WTC11 (cell line): ENCODE measurements around the gene OCSTAMP. TPM values are rescaled to one million over a fixed set of nuclear protein-coding genes. Genes with fewer than 3 reads are reported as not detected.

Experiments
- ATAC-seq: fragments of 200-7000 bp; cut with Tn5 transposase; 2 replicates; pipeline ENCODE4 v1.10.0; 2021; ENCODE audit warnings: mild to moderate bottlenecking, moderate library complexity
- CTCF ChIA-PET: fragments of 300-600 bp; sonication (Branson Sonifier 250); formaldehyde crosslinking; loops from one replicate; lab custom pipeline; 2021; ENCODE audit warnings: antibody characterized with exemption; lab: Charles Lee
- POLR2A ChIA-PET: fragments of 350-600 bp; sonication (Branson Sonifier 250); formaldehyde crosslinking; loops from one replicate; lab custom pipeline; 2021; ENCODE audit warnings: antibody characterized with exemption; lab: Charles Lee
- DNase-seq: peaks from one replicate; pipeline ENCODE4 v3.0.0; 2021; ENCODE audit warnings: low spot score
- H3K27ac Mint-ChIP-seq: 2 replicates; pipeline ENCODE4 v1.8.0; 2021; ENCODE audit warnings: mixed read lengths
- H3K27me3 Mint-ChIP-seq: 2 replicates; pipeline ENCODE4 v1.8.0; 2021; ENCODE audit warnings: low read depth, mild to moderate bottlenecking, moderate library complexity, mixed read lengths
- H3K36me3 Mint-ChIP-seq: 2 replicates; pipeline ENCODE4 v1.8.0; 2021; ENCODE audit warnings: mixed read lengths
- H3K4me1 Mint-ChIP-seq: 2 replicates; pipeline ENCODE4 v1.8.0; 2022; ENCODE audit warnings: mixed read lengths
- H3K4me3 Mint-ChIP-seq: 2 replicates; pipeline ENCODE4 v1.8.0; 2021; ENCODE audit warnings: mild to moderate bottlenecking, moderate library complexity, mixed read lengths
- H3K9me3 Mint-ChIP-seq: 2 replicates; pipeline ENCODE4 v1.8.0; 2021; ENCODE audit warnings: mixed read lengths
- CREB1 ChIP-seq: sonication (generic); formaldehyde crosslinking; IDR thresholded peaks from 2 replicates; pipeline ENCODE4 v1.8.0; 2023; ENCODE audit warnings: mild to moderate bottlenecking, missing genetic modification reagents
- E2F4 ChIP-seq: sonication (generic); formaldehyde crosslinking; IDR thresholded peaks from 2 replicates; pipeline ENCODE4 v1.8.1; 2022; ENCODE audit warnings: low read depth, mild to moderate bottlenecking, moderate library complexity, missing genetic modification reagents, borderline replicate concordance
- E2F5 ChIP-seq: sonication (generic); formaldehyde crosslinking; IDR thresholded peaks from 2 replicates; pipeline ENCODE4 v1.8.1; 2022; ENCODE audit warnings: mild to moderate bottlenecking, moderate library complexity, missing genetic modification reagents
- JAZF1 ChIP-seq: fragments of 250-450 bp; sonication (Bioruptor Pico); IDR thresholded peaks from 2 replicates; pipeline ENCODE4 v1.9.0; 2021; ENCODE audit warnings: moderate library complexity, mild to moderate bottlenecking, inconsistent platforms
- KAT7 ChIP-seq: sonication (generic); formaldehyde crosslinking; IDR thresholded peaks from 2 replicates; pipeline ENCODE4 v1.8.1; 2023; ENCODE audit warnings: missing genetic modification reagents, mild to moderate bottlenecking, borderline replicate concordance
- NFYB ChIP-seq: sonication (generic); formaldehyde crosslinking; conservative IDR thresholded peaks from 2 replicates; pipeline ENCODE4 v1.8.0; 2022; ENCODE audit warnings: low read depth, missing genetic modification reagents
- NR1H2 ChIP-seq: sonication (generic); formaldehyde crosslinking; IDR thresholded peaks from 2 replicates; pipeline ENCODE4 v1.9.0; 2021; ENCODE audit warnings: mild to moderate bottlenecking, moderate library complexity, missing genetic modification reagents
- NR3C1 ChIP-seq: sonication (generic); formaldehyde crosslinking; conservative IDR thresholded peaks from 2 replicates; pipeline ENCODE4 v1.8.1; 2023; ENCODE audit warnings: low read depth, mild to moderate bottlenecking, missing genetic modification reagents
- PREB ChIP-seq: sonication (generic); formaldehyde crosslinking; IDR thresholded peaks from 2 replicates; pipeline ENCODE4 v1.8.1; 2022; ENCODE audit warnings: mild to moderate bottlenecking, missing genetic modification reagents, moderate library complexity, borderline replicate concordance
- SOX15 ChIP-seq: fragments of 250-450 bp; sonication (Bioruptor Pico); IDR thresholded peaks from 2 replicates; pipeline ENCODE4 v1.9.0; 2021; ENCODE audit warnings: mild to moderate bottlenecking
- STAT6 ChIP-seq: sonication (generic); formaldehyde crosslinking; conservative IDR thresholded peaks from 2 replicates; pipeline ENCODE4 v1.8.1; 2023; ENCODE audit warnings: mild to moderate bottlenecking, low read depth, missing genetic modification reagents, moderate library complexity
- TCF7 ChIP-seq: sonication (generic); formaldehyde crosslinking; IDR thresholded peaks from 2 replicates; pipeline ENCODE4 v1.8.0; 2022; ENCODE audit warnings: mild to moderate bottlenecking, low read depth, missing genetic modification reagents, moderate library complexity
- ZNF121 ChIP-seq: sonication (generic); formaldehyde crosslinking; IDR thresholded peaks from 2 replicates; pipeline ENCODE4 v1.8.0; 2023; ENCODE audit warnings: missing genetic modification reagents
- ZNF396 ChIP-seq: fragments of 250-450 bp; sonication (Bioruptor Pico); IDR thresholded peaks from 2 replicates; pipeline ENCODE4 v1.8.0; 2021; ENCODE audit warnings: mild to moderate bottlenecking, moderate library complexity, borderline replicate concordance
- ZNF416 ChIP-seq: fragments of 250-450 bp; sonication (Bioruptor Pico); IDR thresholded peaks from 2 replicates; pipeline ENCODE4 v1.9.0; 2021; ENCODE audit warnings: mild to moderate bottlenecking, inconsistent platforms
- ZNF425 ChIP-seq: fragments of 250-450 bp; sonication (Bioruptor Pico); conservative IDR thresholded peaks from 2 replicates; pipeline ENCODE4 v1.9.0; 2021; ENCODE audit warnings: mild to moderate bottlenecking
- total RNA-seq: library from RNA; stranded (reverse); gene quantifications from 3 replicates; pipeline ENCODE4 v1.2.3, GENCODE V29; 2021

OCSTAMP gene
- total RNA-seq, 1 experiment from 2014 or later = not detected

GRCh38 chr20:46590443-46590842 lies 40.0 kb upstream of the OCSTAMP start (continued):
- TF ChIP-seq STAT6 (CRISPR knock-in tag) (no peak), ZNF396 (CRISPR knock-in tag) (no peak), CREB1 (CRISPR knock-in tag) (no peak), SOX15 (CRISPR knock-in tag) (no peak)

GRCh38 chr20:46588532-46589511 lies 38.4 kb upstream of the OCSTAMP start:
- H3K27me3 Mint-ChIP-seq = no peaks in the 10 kb centered on the region
- ATAC-seq (no peak), DNase-seq (no peak)
- H3K36me3 Mint-ChIP-seq = peaks cover 13% of the 10 kb centered on the region
- POLR2A ChIA-PET = no interaction called here
- TF ChIP-seq E2F4 (CRISPR knock-in tag) = no peak
- no peak for TF ChIP-seq TCF7
- no peak for TF ChIP-seq ZNF425 (CRISPR knock-in tag)
- TF ChIP-seq PREB (CRISPR knock-in tag) = no peak
- TF ChIP-seq NR3C1 (CRISPR knock-in tag) = no peak
- TF ChIP-seq STAT6 (CRISPR knock-in tag) = no peak
- no peak for TF ChIP-seq JAZF1 (CRISPR knock-in tag)
- TF ChIP-seq ZNF121 (CRISPR knock-in tag) = no peak
- no peak for TF ChIP-seq KAT7
- TF ChIP-seq ZNF416 (CRISPR knock-in tag) = no peak
- no peak for TF ChIP-seq NR1H2 (CRISPR knock-in tag)
- TF ChIP-seq NFYB (CRISPR knock-in tag) = no peak
- no peak for TF ChIP-seq E2F5 (CRISPR knock-in tag)
- no peak for TF ChIP-seq CREB1 (CRISPR knock-in tag)
- peaks cover 13% of the 10 kb centered on the region for H3K9me3 Mint-ChIP-seq
- peaks cover 15% of the 10 kb centered on the region for H3K4me1 Mint-ChIP-seq
- H3K27ac Mint-ChIP-seq = no peak overlapping the region
- no peak overlapping the region for H3K4me3 Mint-ChIP-seq
- CTCF ChIA-PET = no interaction called here
